ENCODE results near the gene TSR3.

Gene TSR3

GRCh38 chr16:1351215-1351581, 480 bp downstream of the TSR3 start:
- no peak for DNase-seq (ENCODE audit: low read depth)

- DNase-seq (ENCODE audit: low read depth): no peak
Measured at GRCh38 chr16:1350691-1351090, 987 bp downstream of the TSR3 start.

- no peak for DNase-seq (ENCODE audit: low read depth)
Measured at GRCh38 chr16:1349951-1350350, 1.7 kb downstream of the TSR3 start.

GRCh38 chr16:1349351-1349750, 2.3 kb downstream of the TSR3 start:
- DNase-seq (ENCODE audit: low read depth): no peak

GRCh38 chr16:1348926-1349325, 2.8 kb downstream of the TSR3 start:
- no peak for DNase-seq (ENCODE audit: low read depth)

GRCh38 chr16:1348441-1348840, 3.2 kb downstream of the TSR3 start:
- DNase-seq (ENCODE audit: low read depth): no peak

GRCh38 chr16:1347962-1348361, 3.7 kb downstream of the TSR3 start:
- no peak for DNase-seq (ENCODE audit: low read depth)

GRCh38 chr16:1347286-1347855, 4.3 kb downstream of the TSR3 start:
- DNase-seq (ENCODE audit: low read depth): no peak

- no peak for DNase-seq (ENCODE audit: low read depth)
Measured at GRCh38 chr16:1346422-1347285, 5.0 kb downstream of the TSR3 start.

- no peak for DNase-seq (ENCODE audit: low read depth)
Measured at GRCh38 chr16:1345651-1346421, 5.8 kb downstream of the TSR3 start.

- DNase-seq (ENCODE audit: low read depth): no peak
Measured at GRCh38 chr16:1345087-1345486, 6.6 kb downstream of the TSR3 start.

- DNase-seq (ENCODE audit: low read depth): no peak
Measured at GRCh38 chr16:1344499-1344898, 7.2 kb downstream of the TSR3 start.

GRCh38 chr16:1343428-1344242, 8.0 kb downstream of the TSR3 start:
- DNase-seq (ENCODE audit: low read depth): no peak

GRCh38 chr16:1342526-1343427, 8.9 kb downstream of the TSR3 start:
- DNase-seq (ENCODE audit: low read depth): peak; percentile 91

- DNase-seq (ENCODE audit: low read depth): no peak
Measured at GRCh38 chr16:1341495-1342420, 9.9 kb downstream of the TSR3 start.

- DNase-seq (ENCODE audit: low read depth): no peak
Measured at GRCh38 chr16:1340730-1341494, 10.8 kb downstream of the TSR3 start.

- no peak for DNase-seq (ENCODE audit: low read depth)
Measured at GRCh38 chr16:1338855-1339675, 12.6 kb downstream of the TSR3 start.

- DNase-seq (ENCODE audit: low read depth): no peak
Measured at GRCh38 chr16:1338119-1338730, 13.5 kb downstream of the TSR3 start.

Measured in amniotic epithelial cell (primary cell).